B cell (primary cell): ENCODE measurements around the gene GSTA3. TPM values are rescaled to one million over a fixed set of nuclear protein-coding genes. Genes with fewer than 3 reads are reported as not detected.

ENCODE experiments used
- ATAC-seq: fragments of 200-7000 bp; cut with Tn5 transposase; one replicate; pipeline ENCODE4 v1.10.0; 2021; ENCODE audit warnings: low read depth, mild to moderate bottlenecking, moderate number of reproducible peaks, moderate library complexity
- CTCF ChIA-PET: fragments of 350-600 bp; sonication (Branson Sonifier 250); formaldehyde crosslinking; loops from one replicate; lab custom pipeline; 2021; ENCODE audit warnings: antibody characterized with exemption, inconsistent platforms; lab: Charles Lee
- POLR2A ChIA-PET: fragments of 350-600 bp; sonication (Branson Sonifier 250); formaldehyde crosslinking; loops from one replicate; lab custom pipeline; 2021; ENCODE audit warnings: antibody characterized with exemption; lab: Charles Lee
- DNase-seq: peaks from one replicate; pipeline ENCODE4 v3.0.0; 2013
- H2AFZ ChIP-seq: 2 replicates; pipeline ENCODE4 v1.6.1; 2012; ENCODE audit warnings: mild to moderate bottlenecking, low read depth, low read length; ENCODE audit not compliant: insufficient read depth, poor library complexity, severe bottlenecking
- H3K27ac ChIP-seq, 2 donors: 1 replicate in 1 of 2; 2 replicates in 1 of 2; pipeline ENCODE4 v1.5.1; 2012 to 2013; ENCODE audit warnings: low read length in 2 of 2, mild to moderate bottlenecking in 2 of 2, moderate library complexity in 1 of 2
- H3K27me3 ChIP-seq, 4 experiments: fragments of 200-600 bp in 1 of 4; sonication (generic) in 1 of 4; replicated peaks in 1 of 4; 1 replicate in 2 of 4; 2 replicates in 2 of 4; pipeline versions ENCODE4 v1.6.1 to v1.7.0; 2013 to 2016; ENCODE audit warnings: low read length in 3 of 4, mild to moderate bottlenecking in 2 of 4, mixed read lengths in 1 of 4, moderate library complexity in 1 of 4; ENCODE audit not compliant: insufficient read depth in 4 of 4, control insufficient read depth in 3 of 4; ENCODE audit errors: control extremely low read depth in 1 of 4
- H3K36me3 ChIP-seq, 2 experiments: replicated peaks in 1 of 2; 1 replicate in 1 of 2; 2 replicates in 1 of 2; pipeline versions ENCODE4 v1.6.1 to v1.7.1; 2013; ENCODE audit warnings: low read length in 1 of 2; ENCODE audit not compliant: insufficient read depth in 2 of 2, control insufficient read depth in 1 of 2; ENCODE audit errors: control extremely low read depth in 1 of 2, extremely low read depth in 1 of 2
- H3K4me1 ChIP-seq, 2 donors: fragments of 200-600 bp in 1 of 2; sonication (generic) in 1 of 2; 1 replicate in 1 of 2; 2 replicates in 1 of 2; pipeline versions ENCODE4 v1.5.1 to v1.6.1; 2013 to 2017; ENCODE audit warnings: low read length in 2 of 2; ENCODE audit not compliant: control insufficient read depth in 2 of 2, insufficient read depth in 2 of 2
- H3K4me2 ChIP-seq: replicated peaks from 2 replicates; pipeline ENCODE3; 2012; ENCODE audit warnings: mild to moderate bottlenecking, low read depth, low read length; ENCODE audit not compliant: poor library complexity, severe bottlenecking
- H3K4me3 ChIP-seq, 5 experiments: fragments of 200-600 bp in 1 of 5; sonication (generic) in 1 of 5; 1 replicate in 3 of 5; 2 replicates in 2 of 5; pipeline versions ENCODE4 v1.5.1 to v1.7.0; 2011 to 2016; ENCODE audit warnings: low read length in 4 of 5, mild to moderate bottlenecking in 4 of 5, low read depth in 2 of 5, control low read depth in 1 of 5, moderate library complexity in 1 of 5; ENCODE audit not compliant: insufficient read depth in 1 of 5; ENCODE audit errors: control extremely low read depth in 1 of 5, extremely low read depth in 1 of 5
- H3K79me2 ChIP-seq: fragments of 200-600 bp; sonication (generic); one replicate; pipeline ENCODE4 v1.6.0; 2016; ENCODE audit warnings: low read length; ENCODE audit not compliant: control insufficient read depth, insufficient read depth
- H3K9ac ChIP-seq: fragments of 200-600 bp; sonication (generic); 2 replicates; pipeline ENCODE4 v1.6.1; 2017; ENCODE audit warnings: mild to moderate bottlenecking, low read length, moderate library complexity
- H3K9me3 ChIP-seq, 3 donors: one replicate each; pipeline versions ENCODE4 v1.6.1 to v1.7.1; 2013; ENCODE audit warnings: low read length in 2 of 3; ENCODE audit not compliant: control insufficient read depth in 2 of 3, insufficient read depth in 1 of 3; ENCODE audit errors: control extremely low read depth in 1 of 3
- H4K20me1 ChIP-seq: 2 replicates; pipeline ENCODE4 v1.6.0; 2012; ENCODE audit warnings: mild to moderate bottlenecking, low read length; ENCODE audit not compliant: insufficient read depth, control insufficient read depth, poor library complexity, severe bottlenecking
- H3K27ac Mint-ChIP-seq: one replicate; pipeline ENCODE4 v1.8.0; 2021; ENCODE audit warnings: mixed read lengths
- H3K27me3 Mint-ChIP-seq: one replicate; pipeline ENCODE4 v1.8.0; 2021; ENCODE audit warnings: mixed read lengths
- H3K4me1 Mint-ChIP-seq: one replicate; pipeline ENCODE4 v1.8.0; 2021; ENCODE audit warnings: mixed read lengths
- H3K4me3 Mint-ChIP-seq: one replicate; pipeline ENCODE4 v1.8.0; 2021; ENCODE audit warnings: mixed read lengths
- H3K9me3 Mint-ChIP-seq: one replicate; pipeline ENCODE4 v1.8.0; 2022; ENCODE audit warnings: mixed read lengths; ENCODE audit not compliant: insufficient read depth
- EZH2 ChIP-seq: IDR thresholded peaks from 2 replicates; pipeline ENCODE4 v1.6.1; 2012; ENCODE audit warnings: borderline replicate concordance, low read depth, mild to moderate bottlenecking, moderate library complexity, low read length; ENCODE audit not compliant: insufficient read depth, poor library complexity, severe bottlenecking
- WGBS: methylation state at CpG from one replicate; pipeline ENCODE4 v1.1.5; 2013; ENCODE audit warnings: missing lambda C conversion rate; ENCODE audit not compliant: insufficient coverage; 5-methylcytosine and 5-hydroxymethylcytosine counted together
- intact Hi-C: fragments of 100-400 bp; cut with micrococcal nuclease; formaldehyde crosslinking; loops from one replicate; pipeline ENCODE4 v1.10.0; 2022
- polyA plus RNA-seq: library from polyadenylated mRNA; depleted of rRNA; stranded (reverse); fragments of >200 nt; gene quantifications from 2 replicates; pipeline ENCODE4 v1.2.3, GENCODE V29; 2012
- total RNA-seq, 2 donors: library from RNA; stranded (reverse); fragments of 120-200 nt in 1 of 2; gene quantifications; 1 replicate in 1 of 2; 2 replicates in 1 of 2; pipeline versions ENCODE4 v1.2.3 to v1.2.4, GENCODE V29; 2013 to 2022
- TF ChIP-seq, protein P1 (sequence below): fragments of 200-600 bp; IDR thresholded peaks from one replicate; pipeline ENCODE4 v1.8.0; 2022; ENCODE audit warnings: antibody characterized with exemption, mild to moderate bottlenecking

The GSTA3 gene
- total and polyA plus RNA-seq, 2 donors (not counting 1 experiment from before 2014, with no cell fraction given): not detected

DNA sequence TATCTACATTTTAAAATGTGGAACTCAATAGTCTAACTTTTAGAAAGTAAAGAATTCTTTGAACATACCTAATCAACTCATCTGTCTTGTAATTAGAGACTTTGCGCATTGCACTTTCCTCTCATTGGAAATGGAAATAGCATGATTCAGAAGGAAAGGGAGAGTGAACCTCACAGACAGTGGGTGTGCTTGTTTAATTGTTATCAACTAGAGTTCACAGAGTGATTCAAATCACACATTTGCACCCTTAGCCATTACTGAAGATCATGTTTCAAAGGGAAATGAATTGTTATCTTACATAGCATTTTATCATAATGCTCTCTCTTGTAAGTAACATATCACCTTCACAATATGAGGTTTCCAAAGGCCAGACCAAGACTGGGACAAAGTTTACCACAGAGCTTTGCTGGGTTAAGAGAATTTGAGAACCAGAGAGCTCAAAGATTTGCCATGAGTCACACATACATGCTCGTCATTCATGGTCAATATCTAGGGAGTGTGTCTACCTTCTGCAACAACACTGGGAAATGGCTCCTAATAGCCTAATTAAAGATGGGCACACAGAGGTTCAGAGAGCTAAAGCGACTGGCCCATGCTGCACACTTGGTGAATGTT is 21.5 kb downstream of the GSTA3 start:
- Mint-ChIP-seq H3K27me3 (peaks cover 15% of the 10 kb centered on the region), H3K4me3 (no peak overlapping the region), H3K4me1 (no peaks in the 10 kb centered on the region), H3K9me3 (no peaks in the 10 kb centered on the region), H3K27ac (no peak overlapping the region)
- Histone ChIP-seq H3K4me2 (no peak overlapping the region), H3K79me2 (no peaks in the 10 kb centered on the region), H3K27ac (no peak overlapping the region), H3K9ac (no peak overlapping the region), H3K27me3 (peaks cover 0 to 2% (median 0%) of the 10 kb centered on the region in 4 experiments), H3K36me3 (no peaks in the 10 kb centered on the region), H3K4me3 (no peak overlapping the region), H2AFZ (no peak overlapping the region), H3K9me3 (no peaks in the 10 kb centered on the region), H3K4me1 (no peaks in the 10 kb centered on the region), H4K20me1 (no peaks in the 10 kb centered on the region)
- no peak for ATAC-seq
- TF ChIP-seq EZH2: no peak
- TF ChIP-seq, protein P1, sequence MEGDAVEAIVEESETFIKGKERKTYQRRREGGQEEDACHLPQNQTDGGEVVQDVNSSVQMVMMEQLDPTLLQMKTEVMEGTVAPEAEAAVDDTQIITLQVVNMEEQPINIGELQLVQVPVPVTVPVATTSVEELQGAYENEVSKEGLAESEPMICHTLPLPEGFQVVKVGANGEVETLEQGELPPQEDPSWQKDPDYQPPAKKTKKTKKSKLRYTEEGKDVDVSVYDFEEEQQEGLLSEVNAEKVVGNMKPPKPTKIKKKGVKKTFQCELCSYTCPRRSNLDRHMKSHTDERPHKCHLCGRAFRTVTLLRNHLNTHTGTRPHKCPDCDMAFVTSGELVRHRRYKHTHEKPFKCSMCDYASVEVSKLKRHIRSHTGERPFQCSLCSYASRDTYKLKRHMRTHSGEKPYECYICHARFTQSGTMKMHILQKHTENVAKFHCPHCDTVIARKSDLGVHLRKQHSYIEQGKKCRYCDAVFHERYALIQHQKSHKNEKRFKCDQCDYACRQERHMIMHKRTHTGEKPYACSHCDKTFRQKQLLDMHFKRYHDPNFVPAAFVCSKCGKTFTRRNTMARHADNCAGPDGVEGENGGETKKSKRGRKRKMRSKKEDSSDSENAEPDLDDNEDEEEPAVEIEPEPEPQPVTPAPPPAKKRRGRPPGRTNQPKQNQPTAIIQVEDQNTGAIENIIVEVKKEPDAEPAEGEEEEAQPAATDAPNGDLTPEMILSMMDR: no peak
- POLR2A ChIA-PET: no interaction called here
- WGBS: 96% methylated on average over 2 of the region's 3 CpGs
- intact Hi-C loops: no loop called here
- DNase-seq: no peak
- CTCF ChIA-PET: no interaction called here
